Coronary artery (tissue), 2 donors: ENCODE measurements around the gene COL28A1.

ENCODE experiments used
- DNase-seq: peaks from one replicate; pipeline ENCODE4 v3.0.0-alpha.2; 2017; ENCODE audit warnings: low spot score
- H3K27ac ChIP-seq, 2 donors: fragments of 200-600 bp; sonication (generic); one replicate each; pipeline ENCODE4 v1.5.1; 2016 to 2019
- H3K4me3 ChIP-seq: fragments of 200-600 bp; sonication (generic); 2 replicates; pipeline ENCODE4 v1.5.1; 2016; ENCODE audit warnings: mild to moderate bottlenecking, moderate library complexity
- TF ChIP-seq, protein P1 (sequence below): fragments of 200-600 bp; sonication (generic); IDR thresholded peaks from one replicate; pipeline ENCODE4 v1.5.1; 2019; ENCODE audit warnings: antibody characterized with exemption

The COL28A1 gene

DNA sequence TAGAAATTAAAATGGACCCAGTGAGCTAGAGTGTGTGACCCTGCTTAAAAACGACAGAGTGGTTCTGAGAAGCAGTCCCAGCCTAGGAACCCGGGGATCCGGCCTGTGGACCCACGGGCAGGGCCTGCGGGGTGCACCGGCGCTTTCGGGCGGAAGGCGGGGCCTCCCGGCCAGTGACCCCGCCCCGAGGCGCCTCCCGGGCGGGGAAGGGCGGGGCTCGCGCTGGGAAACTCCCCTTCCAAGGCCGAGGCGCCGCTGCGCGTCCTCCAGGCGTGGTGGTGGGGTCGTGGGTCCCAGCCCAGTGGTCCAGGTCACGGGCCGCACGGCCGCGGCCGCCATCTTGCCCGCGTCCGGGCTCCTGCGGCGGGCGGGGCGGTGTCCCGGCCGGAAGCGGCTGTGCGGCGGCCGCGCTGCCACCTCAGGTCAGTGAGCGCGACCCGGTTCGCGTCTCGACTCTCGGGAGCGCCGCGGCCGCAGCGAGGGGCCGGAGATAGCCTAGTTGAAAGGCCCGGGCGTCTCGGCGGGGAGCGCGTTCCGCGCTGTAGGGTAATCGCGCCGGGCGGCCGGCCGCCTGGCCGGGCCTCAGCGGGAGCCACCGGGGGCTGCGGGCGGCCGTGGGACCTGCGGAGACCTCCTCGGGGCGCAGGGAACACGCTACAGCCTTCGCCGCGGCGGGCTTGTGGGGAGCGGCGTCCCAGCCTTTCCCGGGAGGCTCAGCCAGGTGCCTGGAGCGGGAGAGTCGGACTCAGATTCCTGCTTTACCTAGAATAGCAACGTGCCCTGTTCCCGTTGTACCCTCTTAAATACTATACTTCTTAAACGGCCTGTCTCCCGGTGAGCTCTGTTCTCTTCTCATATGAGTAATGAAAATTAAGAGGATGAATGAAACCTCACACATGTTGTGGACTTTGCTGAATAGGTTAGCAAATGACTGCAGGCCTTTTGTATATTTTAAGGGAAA is 31.3 kb upstream of the COL28A1 start, which contains the start of gene MIOS:
Gene MIOS, plus strand, starts transcription at position 234 of the 961 bp plus-strand sequence. CDS start 5,592 bp downstream, outside the sequence.
- H3K27ac ChIP-seq, result peak within 1 kb of the TSS; percentile 91 to 94
- DNase-seq, result peak; percentile 86
- H3K4me3 ChIP-seq, result peak within 1 kb of the TSS; percentile 88
- TF ChIP-seq, protein P1, sequence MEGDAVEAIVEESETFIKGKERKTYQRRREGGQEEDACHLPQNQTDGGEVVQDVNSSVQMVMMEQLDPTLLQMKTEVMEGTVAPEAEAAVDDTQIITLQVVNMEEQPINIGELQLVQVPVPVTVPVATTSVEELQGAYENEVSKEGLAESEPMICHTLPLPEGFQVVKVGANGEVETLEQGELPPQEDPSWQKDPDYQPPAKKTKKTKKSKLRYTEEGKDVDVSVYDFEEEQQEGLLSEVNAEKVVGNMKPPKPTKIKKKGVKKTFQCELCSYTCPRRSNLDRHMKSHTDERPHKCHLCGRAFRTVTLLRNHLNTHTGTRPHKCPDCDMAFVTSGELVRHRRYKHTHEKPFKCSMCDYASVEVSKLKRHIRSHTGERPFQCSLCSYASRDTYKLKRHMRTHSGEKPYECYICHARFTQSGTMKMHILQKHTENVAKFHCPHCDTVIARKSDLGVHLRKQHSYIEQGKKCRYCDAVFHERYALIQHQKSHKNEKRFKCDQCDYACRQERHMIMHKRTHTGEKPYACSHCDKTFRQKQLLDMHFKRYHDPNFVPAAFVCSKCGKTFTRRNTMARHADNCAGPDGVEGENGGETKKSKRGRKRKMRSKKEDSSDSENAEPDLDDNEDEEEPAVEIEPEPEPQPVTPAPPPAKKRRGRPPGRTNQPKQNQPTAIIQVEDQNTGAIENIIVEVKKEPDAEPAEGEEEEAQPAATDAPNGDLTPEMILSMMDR, result no peak

DNA sequence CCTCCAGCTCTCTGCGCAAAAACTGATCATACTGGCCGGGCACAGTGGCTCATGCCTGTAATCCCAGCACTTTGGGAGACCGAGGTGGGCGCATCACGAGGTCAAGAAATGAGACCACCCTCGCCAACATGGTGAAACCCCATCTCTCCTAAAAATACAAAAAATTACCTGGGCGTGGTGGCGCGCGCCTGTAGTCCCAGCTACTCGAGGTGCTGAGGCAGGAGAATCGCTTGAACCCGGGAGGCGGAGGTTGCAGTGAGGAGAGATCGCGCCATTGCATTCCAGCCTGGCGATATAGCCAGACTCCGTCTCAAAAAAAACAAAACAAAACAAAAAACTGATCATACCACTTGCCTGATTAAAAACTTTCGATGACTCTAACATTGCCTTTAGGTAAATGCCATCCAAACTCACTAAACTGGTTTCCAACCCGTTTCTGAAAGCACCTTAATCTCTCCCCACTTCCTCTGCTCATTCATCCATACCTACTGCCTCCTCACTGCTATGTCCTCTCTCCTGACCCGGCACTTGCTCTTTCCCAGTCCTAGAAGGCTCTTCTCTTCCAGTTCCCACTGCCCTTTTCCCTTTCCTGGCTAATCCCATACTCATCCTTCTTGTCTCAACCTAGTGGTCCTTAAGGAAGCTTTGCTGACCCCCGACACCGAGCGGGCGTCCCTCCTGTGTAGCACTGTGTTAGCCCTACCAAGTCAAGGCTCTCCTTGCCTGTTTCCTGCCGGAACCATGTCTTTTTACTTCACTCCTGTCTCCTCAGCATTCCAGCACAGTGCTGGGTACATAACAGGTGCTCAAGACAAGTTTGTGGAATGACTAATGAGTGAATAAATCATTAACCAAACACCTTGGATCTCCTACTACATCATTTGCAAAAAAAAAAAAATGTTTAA is 30.3 kb upstream of the COL28A1 start:
- TF ChIP-seq, protein P1, result no peak
- Histone ChIP-seq H3K27ac (peak overlapping the region; percentile 91 to 94), H3K4me3 (peak overlapping the region; percentile 88)
- no peak for DNase-seq

DNA sequence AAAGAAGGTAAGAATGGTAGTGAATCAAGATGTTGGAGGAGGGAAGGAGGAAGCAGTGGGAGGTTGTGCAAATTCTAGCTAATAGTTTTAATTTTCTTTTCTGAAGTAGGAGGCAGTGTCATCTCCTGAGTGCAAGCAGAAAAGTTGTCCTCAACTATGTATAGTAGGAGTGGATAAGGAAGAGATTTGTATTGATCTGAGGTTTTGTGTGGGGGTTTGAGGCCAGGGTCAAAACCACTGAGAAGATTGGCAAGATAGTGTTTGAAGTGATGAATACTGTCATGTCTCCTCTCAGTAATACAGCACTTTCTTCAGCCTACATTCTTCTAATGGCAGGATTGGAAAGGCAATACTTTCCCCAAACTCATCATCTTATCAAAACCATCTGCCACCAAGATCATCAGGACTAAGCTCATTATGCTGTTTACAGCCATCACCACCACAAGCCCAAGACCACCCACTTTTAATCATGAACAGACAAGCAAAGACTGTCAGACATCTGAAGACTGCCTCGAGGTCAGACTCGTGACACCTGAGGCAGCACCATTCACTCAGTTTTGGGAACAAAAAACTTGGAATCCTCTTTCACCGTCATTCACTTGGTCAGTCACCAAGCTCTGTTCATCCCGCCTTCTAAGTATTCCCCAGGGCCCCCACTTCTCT is 29.5 kb upstream of the COL28A1 start:
- H3K27ac ChIP-seq, result no peak overlapping the region
- TF ChIP-seq, protein P1, result no peak
- no peak overlapping the region for H3K4me3 ChIP-seq
- DNase-seq, result no peak

DNA sequence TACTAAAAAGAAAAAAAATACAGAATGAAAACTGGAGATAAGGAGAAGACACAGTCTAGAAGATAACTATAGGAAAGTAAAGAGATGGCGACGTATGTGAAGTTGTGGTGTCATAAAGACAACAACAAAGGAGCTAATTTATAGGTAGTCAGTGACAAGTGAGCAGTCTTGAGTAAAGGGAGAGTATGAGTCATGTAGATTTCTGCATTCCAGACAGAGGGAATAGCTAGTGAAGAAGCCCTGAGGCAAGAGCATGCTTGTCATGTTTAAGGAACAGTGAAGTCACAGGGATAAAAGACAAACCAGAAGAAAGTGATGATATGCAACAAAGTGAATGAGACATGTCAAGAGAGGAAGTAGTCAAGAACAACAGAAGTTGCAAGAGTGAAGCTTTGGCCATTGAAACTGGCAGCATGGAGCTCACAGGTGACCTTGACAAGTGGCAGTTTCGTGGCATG is 28.7 kb upstream of the COL28A1 start:
- no peak for DNase-seq

DNA sequence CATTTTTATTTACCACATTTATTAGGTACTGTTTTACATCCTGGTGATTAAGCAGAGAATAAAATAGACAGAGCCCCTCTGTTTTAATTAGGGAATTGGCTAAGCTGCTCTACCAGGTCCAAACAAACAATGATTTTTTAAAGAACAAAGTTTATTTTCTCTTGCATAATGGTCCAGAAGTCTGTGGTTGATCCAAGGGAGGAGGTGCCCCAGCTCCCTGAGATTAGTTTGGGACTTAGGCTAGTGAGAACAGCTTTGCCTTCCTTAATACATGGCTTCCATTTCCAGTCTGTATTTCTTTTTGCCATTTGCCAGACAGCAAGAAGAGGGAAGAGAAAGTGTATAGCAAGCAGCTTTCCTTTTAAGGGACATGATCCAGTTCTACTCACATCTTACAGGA is 28.1 kb upstream of the COL28A1 start:
- TF ChIP-seq, protein P1, result no peak

More for the DNA sequence above, 28.7 kb upstream of the COL28A1 start:
- Histone ChIP-seq H3K4me3 (no peak overlapping the region), H3K27ac (no peak overlapping the region)
- TF ChIP-seq, protein P1, result no peak

DNA sequence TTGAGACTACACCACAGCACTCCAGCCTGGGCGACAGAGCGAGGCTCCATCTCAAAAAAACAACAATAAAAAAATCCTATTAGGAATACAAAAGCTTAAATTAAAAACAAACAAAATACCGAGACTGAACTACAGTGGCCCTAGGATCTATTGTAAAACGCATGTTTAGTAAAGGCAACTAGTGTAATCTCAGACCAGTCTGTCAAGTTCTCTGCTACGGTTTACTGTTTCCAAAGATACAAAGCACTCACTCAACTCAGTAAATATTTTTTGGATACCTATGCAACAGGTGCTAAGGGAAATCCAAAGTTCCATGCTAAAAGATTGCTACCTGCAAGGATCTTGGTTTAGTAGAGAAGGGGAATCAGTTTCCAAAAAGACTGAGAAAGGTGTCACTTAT is 27.6 kb upstream of the COL28A1 start:
- Histone ChIP-seq H3K4me3 (no peak overlapping the region), H3K27ac (no peak overlapping the region)
- TF ChIP-seq, protein P1, result no peak
- no peak for DNase-seq

More for the DNA sequence above, 28.1 kb upstream of the COL28A1 start:
- H3K27ac ChIP-seq, result no peak overlapping the region
- no peak for DNase-seq
- H3K4me3 ChIP-seq, result no peak overlapping the region
